Muscle layer of colon (tissue), 2 donors: Measurements from ENCODE around the gene SNORC.

Source experiments
- H3K27ac ChIP-seq: one replicate; pipeline ENCODE4 v1.7.0; 2013; ENCODE audit warnings: low read depth, mild to moderate bottlenecking, low read length, moderate library complexity
- H3K27me3 ChIP-seq, 2 donors: one replicate each; pipeline ENCODE4 v1.7.0; 2013; ENCODE audit warnings: low read length in 2 of 2, mild to moderate bottlenecking in 2 of 2; ENCODE audit not compliant: insufficient read depth in 2 of 2, control insufficient read depth in 1 of 2
- H3K36me3 ChIP-seq: one replicate; pipeline ENCODE4 v1.7.0; 2013; ENCODE audit warnings: mild to moderate bottlenecking, low read length; ENCODE audit not compliant: insufficient read depth
- H3K4me1 ChIP-seq: one replicate; pipeline ENCODE4 v1.7.0; 2013; ENCODE audit warnings: mild to moderate bottlenecking, low read length; ENCODE audit not compliant: insufficient read depth
- H3K4me3 ChIP-seq, 2 donors: one replicate each; pipeline ENCODE4 v1.7.0; 2013; ENCODE audit warnings: low read length in 2 of 2, low read depth in 1 of 2, mild to moderate bottlenecking in 1 of 2, moderate library complexity in 1 of 2
- H3K9ac ChIP-seq: one replicate; pipeline ENCODE4 v1.7.0; 2013; ENCODE audit warnings: low read length
- H3K9me3 ChIP-seq: one replicate; pipeline ENCODE4 v1.7.0; 2013; ENCODE audit warnings: mild to moderate bottlenecking, low read length
- donor health status: abdominal sarcoma.
- donor health status: Adenocarcinoma of cecum.

SNORC gene

GRCh38 chr2:232891621-232892071, 21.6 kb downstream of the SNORC start:
- H3K4me1 ChIP-seq = no peaks in the 10 kb centered on the region
- H3K36me3 ChIP-seq = no peaks in the 10 kb centered on the region
- no peaks in the 10 kb centered on the region for H3K9me3 ChIP-seq
- H3K27ac ChIP-seq = no peak overlapping the region
- no peak overlapping the region for H3K9ac ChIP-seq
- H3K4me3 ChIP-seq = no peak overlapping the region
- H3K27me3 ChIP-seq = peaks cover 6 to 7% of the 10 kb centered on the region in 2 donors

GRCh38 chr2:232892221-232892620, 22.2 kb downstream of the SNORC start:
- Histone ChIP-seq H3K9ac (no peak overlapping the region), H3K27me3 (peaks cover under 1 to 6% of the 10 kb centered on the region in 2 donors), H3K4me1 (no peaks in the 10 kb centered on the region), H3K9me3 (no peaks in the 10 kb centered on the region), H3K36me3 (no peaks in the 10 kb centered on the region), H3K4me3 (no peak overlapping the region), H3K27ac (no peak overlapping the region)

GRCh38 chr2:232892843-232893242, 22.8 kb downstream of the SNORC start:
- Histone ChIP-seq H3K27ac (no peak overlapping the region), H3K9me3 (no peaks in the 10 kb centered on the region), H3K36me3 (no peaks in the 10 kb centered on the region), H3K9ac (no peak overlapping the region), H3K27me3 (peaks cover 0 to 6% of the 10 kb centered on the region in 2 donors), H3K4me3 (no peak overlapping the region), H3K4me1 (no peaks in the 10 kb centered on the region)

- H3K9ac ChIP-seq = no peak overlapping the region
- no peak overlapping the region for H3K4me3 ChIP-seq
- no peak overlapping the region for H3K27ac ChIP-seq
- H3K27me3 ChIP-seq = peaks cover 0 to 6% of the 10 kb centered on the region in 2 donors
- H3K9me3 ChIP-seq = no peaks in the 10 kb centered on the region
- no peaks in the 10 kb centered on the region for H3K4me1 ChIP-seq
- no peaks in the 10 kb centered on the region for H3K36me3 ChIP-seq
These were observed 23.8 kb downstream of the SNORC start for GRCh38 chr2:232893834-232894233.

GRCh38 chr2:232894251-232894650, 24.2 kb downstream of the SNORC start:
- Histone ChIP-seq H3K9ac (no peak overlapping the region), H3K9me3 (no peaks in the 10 kb centered on the region), H3K4me1 (no peaks in the 10 kb centered on the region), H3K4me3 (no peak overlapping the region), H3K27ac (no peak overlapping the region), H3K27me3 (peaks cover 0 to 6% of the 10 kb centered on the region in 2 donors), H3K36me3 (no peaks in the 10 kb centered on the region)

GRCh38 chr2:232894746-232895145, 24.7 kb downstream of the SNORC start:
- Histone ChIP-seq H3K9me3 (no peaks in the 10 kb centered on the region), H3K4me3 (no peak overlapping the region), H3K36me3 (no peaks in the 10 kb centered on the region), H3K27me3 (peaks cover 0 to 6% of the 10 kb centered on the region in 2 donors), H3K9ac (no peak overlapping the region), H3K27ac (no peak overlapping the region), H3K4me1 (no peaks in the 10 kb centered on the region)

- H3K9me3 ChIP-seq = no peaks in the 10 kb centered on the region
- no peaks in the 10 kb centered on the region for H3K4me1 ChIP-seq
- H3K27ac ChIP-seq = no peak overlapping the region
- H3K27me3 ChIP-seq = no peaks in the 10 kb centered on the region
- no peak overlapping the region for H3K4me3 ChIP-seq
- no peaks in the 10 kb centered on the region for H3K36me3 ChIP-seq
- H3K9ac ChIP-seq = no peak overlapping the region
These were observed 26.0 kb downstream of the SNORC start for GRCh38 chr2:232896111-232896510.

- peaks cover 0 to 5% of the 10 kb centered on the region in 2 donors for H3K27me3 ChIP-seq
- no peak overlapping the region for H3K27ac ChIP-seq
- H3K9me3 ChIP-seq = no peaks in the 10 kb centered on the region
- no peak overlapping the region for H3K4me3 ChIP-seq
- H3K9ac ChIP-seq = no peak overlapping the region
- H3K4me1 ChIP-seq = no peaks in the 10 kb centered on the region
- H3K36me3 ChIP-seq = no peaks in the 10 kb centered on the region
These were observed 26.9 kb downstream of the SNORC start for GRCh38 chr2:232896720-232897597.

GRCh38 chr2:232897598-232898408, 27.7 kb downstream of the SNORC start:
- no peaks in the 10 kb centered on the region for H3K4me1 ChIP-seq

GRCh38 chr2:232898592-232899543, 28.8 kb downstream of the SNORC start:
- H3K36me3 ChIP-seq = no peaks in the 10 kb centered on the region
- no peak overlapping the region for H3K4me3 ChIP-seq
- no peak overlapping the region for H3K9ac ChIP-seq
- no peaks in the 10 kb centered on the region for H3K9me3 ChIP-seq
- no peaks in the 10 kb centered on the region for H3K4me1 ChIP-seq
- peaks cover 0 to 7% of the 10 kb centered on the region in 2 donors for H3K27me3 ChIP-seq
- no peak overlapping the region for H3K27ac ChIP-seq

More at GRCh38 chr2:232897598-232898408, 27.7 kb downstream of the SNORC start:
- Histone ChIP-seq H3K36me3 (no peaks in the 10 kb centered on the region), H3K27me3 (peaks cover 0 to 7% of the 10 kb centered on the region in 2 donors), H3K27ac (no peak overlapping the region), H3K9ac (no peak overlapping the region), H3K4me3 (no peak overlapping the region), H3K9me3 (no peaks in the 10 kb centered on the region)
